Pancreas (tissue), 10 donors: ENCODE measurements around the gene GCGR. TPM values are rescaled to one million over a fixed set of nuclear protein-coding genes. Genes with fewer than 3 reads are reported as not detected.
A peak's percentile ranks its signal among the peaks of the same experiment; 100 is the strongest.

Source experiments
- ATAC-seq, 4 donors: fragments of 200-7000 bp; cut with Tn5 transposase; one replicate each; pipeline versions ENCODE4 v1.8.0 to v1.9.1; 2020; ENCODE audit warnings: mild to moderate bottlenecking in 4 of 4, moderate library complexity in 4 of 4
- DNase-seq, 6 donors: peaks; one replicate each; pipeline ENCODE4 v3.0.0-alpha.2; 2020
- FAIRE-seq: peaks from 2 replicates; lab custom pipeline; 2012; peaks lifted over from hg19 to GRCh38; lab: Jason Lieb, UNC
- H3K27ac ChIP-seq, 4 donors: fragments of 200-600 bp; sonication (generic); 1 replicate in 3 of 4; 2 replicates in 1 of 4; pipeline versions ENCODE4 v1.5.0 to v1.8.0; 2020
- H3K27me3 ChIP-seq, 4 donors: fragments of 200-600 bp; one replicate each; pipeline ENCODE4 v1.8.0; 2021
- H3K36me3 ChIP-seq, 3 donors: fragments of 200-600 bp; sonication (generic) in 1 of 3; one replicate each; pipeline versions ENCODE4 v1.5.0 to v1.8.0; 2020 to 2021
- H3K4me1 ChIP-seq, 3 donors: fragments of 200-600 bp; one replicate each; pipeline ENCODE4 v1.8.0; 2021
- H3K4me3 ChIP-seq, 4 donors: fragments of 200-600 bp; sonication (generic) in 2 of 4; one replicate each; pipeline versions ENCODE4 v1.5.0 to v1.8.0; 2020 to 2021
- H3K9me3 ChIP-seq, 4 donors: fragments of 200-600 bp; one replicate each; pipeline ENCODE4 v1.8.0; 2021
- WGBS, 2 donors: extraction: QIAGEN DNeasy Blood & Tissue Kit; methylation state at CpG; one replicate each; pipeline ENCODE4 v1.1.7; 2013; 5-methylcytosine and 5-hydroxymethylcytosine counted together
- intact Hi-C, 3 donors: fragments of 100-400 bp; cut with DNase I; formaldehyde crosslinking; loops; one replicate each; pipeline versions ENCODE4 v1.11.1 to v1.14.2; 2022
- polyA plus RNA-seq, 2 donors: library from polyadenylated mRNA; stranded (reverse); fragments of 200-250 nt; gene quantifications; one replicate each; pipeline ENCODE4 v1.2.3, GENCODE V29; 2013
- total RNA-seq, 6 donors: library from RNA; stranded (reverse); fragmentation: NEBNext Ultra II Directional in 4 of 6; extraction: Animal tissue kit (Norgen Biotek cat#: 25700) in 4 of 6; gene quantifications; one replicate each; pipeline versions ENCODE4 v1.2.1 to v1.2.4, GENCODE V29; 2021 to 2023
- TF ChIP-seq, protein P1 (sequence below), 4 donors: fragments of 200-600 bp; sonication (generic) in 3 of 4; IDR thresholded peaks; one replicate each; pipeline versions ENCODE4 v1.5.0 to v1.8.0; 2021; ENCODE audit warnings: antibody characterized with exemption in 4 of 4
- donor health status: healthy with polysubstance abuse.
- donor health status: DM: no; HTN: no; CAD: no; lungs with moderate emphysema.
- donor health status: DM: no; HTN: no; CAD: no.
- donor health status: control.
- donor health status: control.
- donor health status: Bipolar disorder and iron deficiency.
- donor health status: DM: yes; HTN: yes; CAD: no.
- donor health status: DM: no; HTN: no; CAD: no.
- donor health status: DM: no; HTN: no; CAD: no.
- donor health status: DM: yes; HTN: yes; CAD: no.

The GCGR gene
- 1 to 10 TPM in 2 of 6 donors, under 1 TPM in 3, not detected in 1; 0.28 to 2.1 (median 0.79) TPM for total RNA-seq
- 10 to 100 TPM in 1 of 2 donors, 1 to 10 TPM in 1; 7.3 to 22.7 TPM for polyA plus RNA-seq

DNA sequence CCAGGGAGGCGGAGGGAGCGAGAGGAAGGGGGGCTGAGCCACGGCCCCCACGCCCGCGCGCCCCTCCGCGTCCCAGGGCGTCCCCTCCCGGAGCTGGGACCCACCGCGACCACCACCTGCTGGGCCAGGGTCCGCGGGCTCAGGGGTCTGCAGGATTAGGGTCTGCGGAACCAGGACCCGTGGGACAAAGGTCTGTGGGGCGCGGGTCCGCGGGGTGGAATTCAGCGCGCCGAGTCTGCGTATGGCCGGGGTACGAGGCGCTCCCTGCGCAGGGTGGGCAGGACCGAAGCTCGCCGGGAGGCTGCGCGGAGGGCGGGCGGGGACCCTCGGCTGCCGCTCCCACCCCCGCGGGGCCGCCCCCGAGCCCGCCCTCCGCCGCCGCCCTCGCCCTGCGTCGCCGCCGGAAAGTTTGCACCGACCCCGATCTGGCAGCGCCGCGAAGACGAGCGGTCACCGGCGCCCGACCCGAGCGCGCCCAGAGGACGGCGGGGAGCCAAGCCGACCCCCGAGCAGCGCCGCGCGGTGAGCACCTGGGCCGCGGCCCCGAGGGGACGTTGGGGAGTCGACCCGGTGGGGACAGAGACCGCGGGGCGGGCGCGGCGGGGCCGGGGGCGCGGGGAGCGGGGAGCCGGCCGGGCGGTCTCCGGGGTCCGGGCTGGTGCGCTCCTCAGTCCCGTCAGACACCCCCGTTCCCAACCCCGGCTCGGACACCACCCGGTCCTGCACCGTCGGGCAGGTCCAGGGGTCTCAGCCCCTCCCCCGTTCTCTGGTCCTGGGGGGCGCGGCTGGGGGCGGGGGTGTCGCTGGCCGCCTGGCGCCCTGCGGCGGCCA, at the start of gene GCGR:
Gene GCGR, plus strand, starts transcription at position 423 of the 831 bp plus-strand sequence. CDS start 4,869 bp downstream, outside the sequence.
- H3K36me3 ChIP-seq, result no peaks in the 10 kb centered on the region
- H3K9me3 ChIP-seq, result no peaks in the 10 kb centered on the region
- peak in 1 of 4 donors; percentile 23 for ATAC-seq
- H3K27ac ChIP-seq, result no peak within 1 kb of the TSS
- H3K27me3 ChIP-seq, result peaks cover 0 to 8% (median 2%) of the 10 kb centered on the region in 4 donors
- H3K4me3 ChIP-seq, result peak within 1 kb of the TSS in 1 of 4 donors; percentile 28
- TF ChIP-seq, protein P1, sequence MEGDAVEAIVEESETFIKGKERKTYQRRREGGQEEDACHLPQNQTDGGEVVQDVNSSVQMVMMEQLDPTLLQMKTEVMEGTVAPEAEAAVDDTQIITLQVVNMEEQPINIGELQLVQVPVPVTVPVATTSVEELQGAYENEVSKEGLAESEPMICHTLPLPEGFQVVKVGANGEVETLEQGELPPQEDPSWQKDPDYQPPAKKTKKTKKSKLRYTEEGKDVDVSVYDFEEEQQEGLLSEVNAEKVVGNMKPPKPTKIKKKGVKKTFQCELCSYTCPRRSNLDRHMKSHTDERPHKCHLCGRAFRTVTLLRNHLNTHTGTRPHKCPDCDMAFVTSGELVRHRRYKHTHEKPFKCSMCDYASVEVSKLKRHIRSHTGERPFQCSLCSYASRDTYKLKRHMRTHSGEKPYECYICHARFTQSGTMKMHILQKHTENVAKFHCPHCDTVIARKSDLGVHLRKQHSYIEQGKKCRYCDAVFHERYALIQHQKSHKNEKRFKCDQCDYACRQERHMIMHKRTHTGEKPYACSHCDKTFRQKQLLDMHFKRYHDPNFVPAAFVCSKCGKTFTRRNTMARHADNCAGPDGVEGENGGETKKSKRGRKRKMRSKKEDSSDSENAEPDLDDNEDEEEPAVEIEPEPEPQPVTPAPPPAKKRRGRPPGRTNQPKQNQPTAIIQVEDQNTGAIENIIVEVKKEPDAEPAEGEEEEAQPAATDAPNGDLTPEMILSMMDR (IDR thresholded peaks at IDR 0.05), result no peak
- DNase-seq, result peak in 2 of 6 donors; percentile 33 to 74
- intact Hi-C loops, result no loop called here
- H3K4me1 ChIP-seq, result peaks cover 0 to 11% (median 10%) of the 10 kb centered on the region in 3 donors
- 1% methylated on average over 55 to 110 of the region's 110 CpGs for WGBS, 2 donors
- FAIRE-seq, result no peak

DNA sequence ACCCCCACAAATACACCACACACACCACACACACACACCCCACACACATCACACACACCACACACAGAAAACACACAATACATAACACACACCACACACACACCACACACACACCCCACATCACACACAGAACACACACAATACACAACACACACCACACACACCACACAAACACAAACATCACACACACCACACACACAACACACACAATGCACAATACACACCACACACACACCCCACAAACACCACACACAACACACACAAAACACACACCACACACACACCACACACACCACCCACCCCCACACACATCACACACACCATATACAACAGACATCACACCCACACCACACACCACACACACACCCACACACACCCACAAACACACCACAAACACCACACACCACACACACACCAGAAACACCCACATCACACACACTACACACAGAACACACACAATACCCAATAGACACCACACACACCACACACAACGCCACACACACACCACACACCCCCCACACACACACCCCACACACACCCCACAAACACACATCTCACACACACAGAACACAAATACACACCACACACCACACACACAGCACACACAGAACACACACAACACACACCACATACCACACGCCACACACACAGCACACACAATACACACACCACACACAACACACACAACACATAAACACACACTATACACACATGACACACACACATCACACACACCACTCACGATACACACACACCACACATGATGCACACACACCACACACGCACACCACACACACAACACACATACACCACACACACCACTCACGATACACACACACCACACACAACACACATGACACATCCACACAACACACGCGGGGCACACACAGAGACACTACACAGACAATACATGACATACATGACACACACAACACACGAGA, 11.0 kb upstream of the GCGR start:
- no peak overlapping the region for H3K27ac ChIP-seq
- no peak for FAIRE-seq
- H3K9me3 ChIP-seq, result no peaks in the 10 kb centered on the region
- intact Hi-C loops, result no loop called here
- H3K4me1 ChIP-seq, result no peaks in the 10 kb centered on the region
- no peak for DNase-seq
- no peak for ATAC-seq
- 69 to 79% methylated on average over 8 of the region's 8 CpGs for WGBS, 2 donors
- TF ChIP-seq, protein P1 (IDR thresholded peaks at IDR 0.05), result no peak
- no peak overlapping the region for H3K4me3 ChIP-seq
- no peaks in the 10 kb centered on the region for H3K27me3 ChIP-seq
- H3K36me3 ChIP-seq, result no peaks in the 10 kb centered on the region

DNA sequence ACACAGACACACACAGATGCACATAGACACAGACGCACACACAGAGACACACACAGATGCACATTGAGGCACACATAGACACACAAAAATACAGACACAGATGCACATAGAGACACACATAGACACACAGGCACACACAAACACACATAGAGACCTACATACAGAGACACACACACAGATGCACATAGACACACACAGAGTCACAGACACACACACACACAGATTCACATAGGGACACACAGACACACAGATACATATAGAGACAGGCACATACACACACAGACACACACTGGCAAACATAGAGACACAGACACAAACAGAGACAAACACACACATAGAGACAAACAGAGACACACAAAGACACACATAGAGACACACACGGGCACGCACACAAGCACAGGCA, 9.9 kb upstream of the GCGR start:
- no peak for FAIRE-seq
- TF ChIP-seq, protein P1 (IDR thresholded peaks at IDR 0.05), result no peak

DNA sequence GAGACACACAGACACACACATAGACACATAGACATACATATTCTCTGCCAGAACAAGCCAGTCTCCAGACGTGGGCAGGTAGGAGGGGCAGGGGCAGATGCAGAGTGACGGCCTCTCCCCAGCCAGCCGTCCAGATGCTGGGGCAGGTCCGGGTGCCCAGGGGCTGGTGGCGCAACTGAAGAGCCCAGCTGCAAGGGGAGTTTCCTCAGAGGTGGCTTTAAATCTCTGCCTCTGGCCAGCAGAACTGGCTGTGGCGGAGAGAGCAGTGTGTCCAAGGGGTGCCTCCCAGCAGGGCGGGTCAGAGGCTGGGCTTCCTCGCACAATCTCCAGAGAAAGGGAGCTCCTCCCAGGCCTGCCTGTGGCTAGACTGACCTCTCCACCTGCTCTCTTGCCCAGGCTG, 9.4 kb upstream of the GCGR start:
- Histone ChIP-seq H3K36me3 (no peaks in the 10 kb centered on the region), H3K4me3 (no peak overlapping the region), H3K27ac (no peak overlapping the region), H3K9me3 (no peaks in the 10 kb centered on the region), H3K4me1 (no peaks in the 10 kb centered on the region), H3K27me3 (no peaks in the 10 kb centered on the region)
- FAIRE-seq (no peak), ATAC-seq (peak in 3 of 4 donors; percentile 42 to 52 (median 44)), DNase-seq (peak in 1 of 6 donors; percentile 48)
- TF ChIP-seq, protein P1 (IDR thresholded peaks at IDR 0.05), result no peak
- WGBS, 2 donors, result 49 to 53% methylated on average over 8 of the region's 8 CpGs
- intact Hi-C loops, result no loop called here

More for the DNA sequence above, 9.9 kb upstream of the GCGR start:
- no peaks in the 10 kb centered on the region for H3K9me3 ChIP-seq
- H3K36me3 ChIP-seq, result no peaks in the 10 kb centered on the region
- no peak overlapping the region for H3K27ac ChIP-seq
- H3K4me3 ChIP-seq, result no peak overlapping the region
- no peaks in the 10 kb centered on the region for H3K4me1 ChIP-seq
- H3K27me3 ChIP-seq, result no peaks in the 10 kb centered on the region
- 88 to 92% methylated on average over 3 of the region's 3 CpGs for WGBS, 2 donors
- no peak for ATAC-seq
- intact Hi-C loops, result no loop called here
- no peak for DNase-seq
